ENCODE measurements around the gene F5. TPM values are rescaled to one million over a fixed set of nuclear protein-coding genes. Genes with fewer than 3 reads are reported as not detected.

Gene F5
- total and polyA plus RNA-seq, 10 donors, result 1.7 to 34.5 (median 7.4) TPM

- Histone ChIP-seq H3K9me3 (peaks cover 0 to 17% (median 3%) of the 10 kb centered on the region in 8 donors), H3K36me3 (peaks cover 0 to 25% (median 0%) of the 10 kb centered on the region in 6 donors), H3K27ac (no peak overlapping the region), H3K4me3 (no peak overlapping the region), H3K27me3 (replicated peaks in 1 of 7) (no peaks in the 10 kb centered on the region), H3K4me1 (no peaks in the 10 kb centered on the region)
- TF ChIP-seq POLR2A (IDR thresholded peaks at IDR 0.05) (no peak), POLR2AphosphoS5 (IDR thresholded peaks at IDR 0.05) (no peak)
- TF ChIP-seq, protein P1, sequence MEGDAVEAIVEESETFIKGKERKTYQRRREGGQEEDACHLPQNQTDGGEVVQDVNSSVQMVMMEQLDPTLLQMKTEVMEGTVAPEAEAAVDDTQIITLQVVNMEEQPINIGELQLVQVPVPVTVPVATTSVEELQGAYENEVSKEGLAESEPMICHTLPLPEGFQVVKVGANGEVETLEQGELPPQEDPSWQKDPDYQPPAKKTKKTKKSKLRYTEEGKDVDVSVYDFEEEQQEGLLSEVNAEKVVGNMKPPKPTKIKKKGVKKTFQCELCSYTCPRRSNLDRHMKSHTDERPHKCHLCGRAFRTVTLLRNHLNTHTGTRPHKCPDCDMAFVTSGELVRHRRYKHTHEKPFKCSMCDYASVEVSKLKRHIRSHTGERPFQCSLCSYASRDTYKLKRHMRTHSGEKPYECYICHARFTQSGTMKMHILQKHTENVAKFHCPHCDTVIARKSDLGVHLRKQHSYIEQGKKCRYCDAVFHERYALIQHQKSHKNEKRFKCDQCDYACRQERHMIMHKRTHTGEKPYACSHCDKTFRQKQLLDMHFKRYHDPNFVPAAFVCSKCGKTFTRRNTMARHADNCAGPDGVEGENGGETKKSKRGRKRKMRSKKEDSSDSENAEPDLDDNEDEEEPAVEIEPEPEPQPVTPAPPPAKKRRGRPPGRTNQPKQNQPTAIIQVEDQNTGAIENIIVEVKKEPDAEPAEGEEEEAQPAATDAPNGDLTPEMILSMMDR (IDR thresholded peaks at IDR 0.05 in 8 of 11, conservative IDR thresholded peaks at IDR 0.05 in 3 of 11), result no peak
- WGBS, 5 donors, result 83 to 98% (median 90%) methylated on average over 1 of the region's 1 CpG
- intact Hi-C loops (cut with DNase I; ENCODE audit: low total_unique reads), result no loop called here
- DNase-seq, result no peak
These were observed 23.2 kb downstream of the F5 start for GRCh38 chr1:169563019-169563615.

DNA sequence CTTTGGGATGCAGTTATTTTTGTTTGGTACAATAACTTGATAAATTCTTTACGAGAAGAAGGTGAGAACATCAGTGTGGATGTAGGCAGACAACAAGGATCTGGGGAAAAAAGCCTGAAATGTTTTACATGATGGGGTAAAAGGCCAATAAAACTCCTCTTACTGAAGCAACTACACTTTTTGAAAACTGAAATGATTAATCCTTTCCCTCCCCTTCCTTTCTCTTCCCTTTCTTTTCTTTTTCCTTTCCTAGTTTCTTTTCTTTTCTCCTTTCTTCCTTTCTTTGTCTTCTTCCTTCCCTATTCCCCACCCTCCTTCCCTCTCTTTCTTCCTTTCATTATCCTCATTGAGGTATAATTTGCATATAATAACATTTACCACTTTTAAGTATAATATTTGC lies 24.6 kb downstream of the F5 start:
- Histone ChIP-seq H3K27me3 (replicated peaks in 1 of 7) (no peaks in the 10 kb centered on the region), H3K4me1 (no peaks in the 10 kb centered on the region), H3K36me3 (peaks cover 0 to 39% (median 0%) of the 10 kb centered on the region in 6 donors), H3K9me3 (peaks cover 0 to 17% (median 3%) of the 10 kb centered on the region in 8 donors), H3K4me3 (no peak overlapping the region), H3K27ac (no peak overlapping the region)
- TF ChIP-seq POLR2A (IDR thresholded peaks at IDR 0.05) (no peak), POLR2AphosphoS5 (IDR thresholded peaks at IDR 0.05) (no peak)
- TF ChIP-seq, protein P1 (IDR thresholded peaks at IDR 0.05 in 8 of 11, conservative IDR thresholded peaks at IDR 0.05 in 3 of 11), result no peak
- 63 to 97% (median 91%) methylated on average over 1 of the region's 1 CpG for WGBS, 5 donors
- intact Hi-C loops (cut with DNase I; ENCODE audit: low total_unique reads), result no loop called here
- no peak for DNase-seq

- 81 to 90% (median 87%) methylated on average over 5 of the region's 5 CpGs for WGBS, 5 donors
These were observed 29.1 kb downstream of the F5 start for GRCh38 chr1:169557131-169557530.

DNA sequence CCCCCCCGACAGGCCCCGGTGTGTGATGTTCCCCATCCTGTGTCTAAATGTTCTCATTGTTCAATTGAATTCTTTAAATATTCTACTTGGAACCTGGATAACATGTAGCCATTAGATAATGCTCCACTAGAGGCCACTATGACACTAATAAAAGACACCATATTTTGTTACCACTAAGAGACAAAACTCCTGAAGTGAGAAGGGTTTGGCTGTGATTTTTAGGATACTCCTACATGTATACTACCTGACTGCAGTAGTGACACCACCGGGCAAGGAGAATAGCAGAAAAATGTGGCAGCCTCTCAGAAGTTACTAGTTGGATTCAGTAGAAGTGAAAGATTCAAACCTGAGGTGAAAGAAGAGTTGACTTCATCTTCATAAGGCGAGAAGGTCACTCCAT lies 36.0 kb downstream of the F5 start:
- peaks cover 0 to 47% (median 0%) of the 10 kb centered on the region in 6 donors for H3K36me3 ChIP-seq
- no peaks in the 10 kb centered on the region for H3K4me1 ChIP-seq
- H3K27me3 ChIP-seq (replicated peaks in 1 of 7), result no peaks in the 10 kb centered on the region
- intact Hi-C loops (cut with DNase I; ENCODE audit: low total_unique reads), result no loop called here
- no peak overlapping the region for H3K4me3 ChIP-seq
- no peak overlapping the region for H3K27ac ChIP-seq
- TF ChIP-seq, protein P1 (IDR thresholded peaks at IDR 0.05 in 8 of 11, conservative IDR thresholded peaks at IDR 0.05 in 3 of 11), result peak in 8 of 11 experiments; percentile 19 to 54 (median 38)
- TF ChIP-seq POLR2AphosphoS5 (IDR thresholded peaks at IDR 0.05), result no peak
- 32 to 37% (median 35%) methylated on average over 4 of the region's 4 CpGs for WGBS, 5 donors
- no peak for DNase-seq
- H3K9me3 ChIP-seq, result no peaks in the 10 kb centered on the region

More at GRCh38 chr1:169557131-169557530, 29.1 kb downstream of the F5 start:
- Histone ChIP-seq H3K4me3 (no peak overlapping the region), H3K4me1 (no peaks in the 10 kb centered on the region), H3K27me3 (replicated peaks in 1 of 7) (no peaks in the 10 kb centered on the region), H3K27ac (no peak overlapping the region), H3K9me3 (no peaks in the 10 kb centered on the region), H3K36me3 (peaks cover 0 to 62% (median 0%) of the 10 kb centered on the region in 6 donors)
- DNase-seq, result no peak
- intact Hi-C loops (cut with DNase I; ENCODE audit: low total_unique reads), result no loop called here
- TF ChIP-seq, protein P1 (IDR thresholded peaks at IDR 0.05 in 8 of 11, conservative IDR thresholded peaks at IDR 0.05 in 3 of 11), result no peak
- TF ChIP-seq POLR2A (IDR thresholded peaks at IDR 0.05) (no peak), POLR2AphosphoS5 (IDR thresholded peaks at IDR 0.05) (no peak)

Measured in spleen (tissue), 11 donors.